MM.1S (cell line): Measurements from ENCODE around the gene A2ML1.

Experiments
- CTCF ChIP-seq: fragments of 300-600 bp; sonication (generic); IDR thresholded peaks from 2 replicates; pipeline ENCODE4 v1.5.1; 2016; ENCODE audit warnings: antibody characterized with exemption, low read length, mixed read lengths
- EZH2 ChIP-seq: fragments of 300-600 bp; sonication (generic); optimal IDR thresholded peaks from 2 replicates; pipeline ENCODE3; 2017; ENCODE audit warnings: low read depth, mild to moderate bottlenecking, antibody characterized with exemption, low read length, mixed read lengths
- EZH2phosphoT487 ChIP-seq: fragments of 300-600 bp; sonication (generic); IDR thresholded peaks from 2 replicates; pipeline ENCODE4 v1.6.1; 2018; ENCODE audit warnings: antibody characterized with exemption, low read length

GRCh38 chr12:8905546-8905945 lies 83.1 kb downstream of the A2ML1 start:
- TF ChIP-seq EZH2phosphoT487 (no peak), CTCF (no peak), EZH2 (no peak)
